Brain microvascular endothelial cell (primary cell): ENCODE measurements around the gene LGR4.
"Not testable (repeated sequence)": the region's sequence is repeated elsewhere in the genome, so short reads cannot be mapped to it uniquely, and the experiment has no call there.

Experiments
- DNase-seq: peaks from one replicate; pipeline ENCODE4 v3.0.0-alpha.2; 2020
- H3K27ac ChIP-seq: fragments of 250-450 bp; sonication (Bioruptor Pico); 2 replicates; pipeline ENCODE4 v1.5.1; 2020; ENCODE audit warnings: mild to moderate bottlenecking, moderate library complexity
- H3K27me3 ChIP-seq: fragments of 250-450 bp; sonication (Bioruptor Pico); replicated peaks from 2 replicates; pipeline ENCODE4 v1.5.1; 2020; ENCODE audit warnings: mild to moderate bottlenecking
- H3K36me3 ChIP-seq: fragments of 250-450 bp; sonication (Bioruptor Pico); replicated peaks from 2 replicates; pipeline ENCODE4 v1.5.1; 2020; ENCODE audit warnings: mild to moderate bottlenecking
- H3K4me3 ChIP-seq: 2 replicates; pipeline ENCODE4 v1.5.1; 2011; ENCODE audit warnings: low read depth, mild to moderate bottlenecking, control low read depth, low read length, moderate library complexity
- CTCF ChIP-seq: IDR thresholded peaks from 2 replicates; pipeline ENCODE4 v1.5.1; 2011; ENCODE audit warnings: low read depth, mild to moderate bottlenecking, moderate library complexity, low read length, control low read depth, inconsistent platforms; ENCODE audit errors: missing control alignments
- in situ Hi-C: cut with HindIII; loops from 2 replicates; pipeline ENCODE4 v1.10.0; 2017; ENCODE audit warnings: low sequenced_read_pairs, low pct_ligation_motif_present

Gene LGR4

GRCh38 chr11:27455667-27456066 is 16.9 kb downstream of the LGR4 start:
- Histone ChIP-seq H3K27me3 (no peaks in the 10 kb centered on the region), H3K36me3 (no peaks in the 10 kb centered on the region), H3K4me3 (no peak overlapping the region), H3K27ac (peak overlapping the region; percentile 34)
- no peak for TF ChIP-seq CTCF
- in situ Hi-C loops = no loop called here
- no peak for DNase-seq

DNA sequence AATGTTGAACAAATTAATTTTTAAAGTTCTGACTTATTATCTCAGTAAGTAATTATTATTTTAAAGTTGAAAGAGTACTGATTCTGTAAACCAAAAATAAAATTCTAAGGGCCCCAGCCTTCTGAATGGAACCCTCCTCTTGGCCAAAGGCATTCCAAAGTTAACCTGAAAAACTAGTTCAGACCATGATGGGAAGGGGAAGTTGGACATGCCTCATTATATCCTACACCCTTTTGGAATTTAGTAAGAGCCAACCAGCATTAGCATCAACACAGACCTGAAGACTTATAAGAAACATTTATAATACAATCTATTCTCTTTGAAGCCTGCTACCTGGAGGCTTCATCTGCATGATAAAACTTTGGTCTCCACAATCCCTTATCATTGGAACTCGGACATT is 18.9 kb downstream of the LGR4 start:
- no peak for TF ChIP-seq CTCF
- H3K27me3 ChIP-seq = no peaks in the 10 kb centered on the region
- no peak overlapping the region for H3K4me3 ChIP-seq
- no peak for DNase-seq
- H3K27ac ChIP-seq = no peak overlapping the region
- in situ Hi-C loops = no loop called here
- H3K36me3 ChIP-seq = no peaks in the 10 kb centered on the region

- in situ Hi-C loops = no loop called here
- H3K27ac ChIP-seq = no peak overlapping the region
- no peaks in the 10 kb centered on the region for H3K36me3 ChIP-seq
- H3K27me3 ChIP-seq = no peaks in the 10 kb centered on the region
- TF ChIP-seq CTCF = no peak
- no peak for DNase-seq
- H3K4me3 ChIP-seq = no peak overlapping the region
Observed at GRCh38 chr11:27452147-27452546, 20.4 kb downstream of the LGR4 start.

GRCh38 chr11:27451244-27451965 is 21.2 kb downstream of the LGR4 start:
- no peak overlapping the region for H3K4me3 ChIP-seq
- TF ChIP-seq CTCF = no peak
- H3K27me3 ChIP-seq = no peaks in the 10 kb centered on the region
- no peak overlapping the region for H3K27ac ChIP-seq
- no peaks in the 10 kb centered on the region for H3K36me3 ChIP-seq
- in situ Hi-C loops = no loop called here
- DNase-seq = no peak

GRCh38 chr11:27448184-27448540 is 24.4 kb downstream of the LGR4 start:
- H3K27ac ChIP-seq = peak overlapping the region; percentile 38
- H3K27me3 ChIP-seq, DNase-seq, in situ Hi-C loops, H3K36me3 ChIP-seq, H3K4me3 ChIP-seq: not testable (repeated sequence)

- H3K27ac ChIP-seq = peak overlapping the region; percentile 38
- no peak for DNase-seq
- H3K27me3 ChIP-seq = no peaks in the 10 kb centered on the region
- no peaks in the 10 kb centered on the region for H3K36me3 ChIP-seq
- TF ChIP-seq CTCF = no peak
- no peak overlapping the region for H3K4me3 ChIP-seq
- in situ Hi-C loops = no loop called here
Observed at GRCh38 chr11:27447288-27448183, 25.1 kb downstream of the LGR4 start.
